ENCODE measurements around the gene STK31.
"Not testable (repeated sequence)": the region's sequence is repeated elsewhere in the genome, so short reads cannot be mapped to it uniquely, and the experiment has no call there.

The STK31 gene

DNA sequence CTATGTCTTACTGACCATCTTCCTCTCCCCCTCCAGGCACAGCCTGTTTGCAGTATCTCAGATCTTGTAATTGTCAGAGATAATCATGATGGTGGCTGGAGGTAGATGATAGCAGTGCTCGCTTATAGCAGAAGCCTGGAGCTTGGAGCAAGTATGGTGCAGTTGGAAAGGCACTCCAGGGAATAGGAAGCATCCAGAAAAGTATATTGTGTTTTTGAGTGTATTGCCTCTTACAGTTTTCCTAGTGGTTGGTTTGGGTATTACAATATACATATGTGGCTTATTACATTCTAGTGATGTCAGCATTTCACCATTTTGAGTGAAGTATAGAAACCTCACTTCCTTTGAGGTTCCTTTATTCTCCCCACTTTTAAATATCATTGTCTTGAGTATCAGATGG is 101.5 kb downstream of the STK31 start:
- H3K4me1 ChIP-seq (ENCODE audit: control insufficient read depth in 1 of 2, insufficient read depth in 2 of 2, low read length in 2 of 2), result no peaks in the 10 kb centered on the region
- no peak overlapping the region for H3K23ac ChIP-seq (ENCODE audit: low read length)
- H4K91ac ChIP-seq (ENCODE audit: low read depth, low read length), result no peak overlapping the region
- H4K8ac ChIP-seq (ENCODE audit: low read depth, low read length), result no peak overlapping the region
- H3K4me2 ChIP-seq (ENCODE audit: low read length), result no peak overlapping the region
- H2AK5ac ChIP-seq (ENCODE audit: low read length), result no peak overlapping the region
- H3K27me3 ChIP-seq (ENCODE audit: insufficient read depth, low read length), result no peaks in the 10 kb centered on the region
- no peak overlapping the region for H3K18ac ChIP-seq (ENCODE audit: low read length)
- H2AFZ ChIP-seq (ENCODE audit: insufficient read depth, low read length, poor library complexity), result no peak overlapping the region
- H2BK5ac ChIP-seq (ENCODE audit: low read depth, low read length, poor library complexity), result no peak overlapping the region
- H3K79me1 ChIP-seq (ENCODE audit: low read length), result no peaks in the 10 kb centered on the region
- peaks cover 2% of the 10 kb centered on the region for H3K9me3 ChIP-seq (ENCODE audit: insufficient read depth, low read depth, low read length)
- H3K9ac ChIP-seq (ENCODE audit: low read length), result no peak overlapping the region
- no peaks in the 10 kb centered on the region for H3K79me2 ChIP-seq (ENCODE audit: control insufficient read depth, insufficient read depth, low read length, poor library complexity)
- H3K27ac ChIP-seq (ENCODE audit: low read depth, low read length), result no peak overlapping the region
- H3K4me3 ChIP-seq (ENCODE audit: low read depth, low read length), result no peak overlapping the region
- H3K4ac ChIP-seq (ENCODE audit: low read depth, low read length), result no peak overlapping the region
- no peak overlapping the region for H2BK120ac ChIP-seq (ENCODE audit: insufficient read depth, low read length, poor library complexity)
- H4K12ac ChIP-seq (ENCODE audit: low read depth, low read length), result no peak overlapping the region
- no peak overlapping the region for H3K14ac ChIP-seq (ENCODE audit: low read length)
- WGBS (ENCODE audit: extremely low coverage, insufficient coverage, insufficient read length), result no CpG with 5 or more reads among the region's 1 CpG
- no peak overlapping the region for H2BK12ac ChIP-seq (ENCODE audit: low read length)
- no peaks in the 10 kb centered on the region for H3K36me3 ChIP-seq (ENCODE audit: control insufficient read depth in 1 of 2, insufficient read depth in 2 of 2, low read length in 2 of 2)
- peak in 1 of 2 donors; percentile 47 for DNase-seq

DNA sequence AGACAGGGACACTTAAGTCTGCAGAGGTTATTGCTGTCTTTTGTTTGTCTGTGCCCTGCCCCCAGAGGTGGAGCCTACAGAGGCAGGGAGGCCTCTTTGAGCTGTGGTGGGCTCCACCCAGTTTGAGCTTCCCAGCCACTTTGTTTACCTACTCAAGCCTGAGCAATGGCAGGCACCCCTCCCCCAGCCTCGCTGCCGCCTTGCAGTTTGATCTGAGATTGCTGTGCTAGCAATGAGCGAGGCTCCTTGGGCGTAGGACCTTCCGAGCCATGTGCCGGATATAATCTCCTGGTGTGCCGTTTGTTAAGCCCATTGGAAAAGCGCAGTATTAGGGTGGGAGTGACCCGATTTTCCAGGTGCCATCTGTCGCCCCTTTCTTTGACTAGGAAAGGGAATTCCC is 118.1 kb downstream of the STK31 start:
- not testable (repeated sequence) for H2AFZ ChIP-seq (ENCODE audit: insufficient read depth, low read length, poor library complexity); H3K79me1 ChIP-seq (ENCODE audit: low read length); H3K27me3 ChIP-seq (ENCODE audit: insufficient read depth, low read length); H3K18ac ChIP-seq (ENCODE audit: low read length); H3K4me2 ChIP-seq (ENCODE audit: low read length); H3K36me3 ChIP-seq (ENCODE audit: control insufficient read depth in 1 of 2, insufficient read depth in 2 of 2, low read length in 2 of 2); H3K4me1 ChIP-seq (ENCODE audit: control insufficient read depth in 1 of 2, insufficient read depth in 2 of 2, low read length in 2 of 2); H2BK12ac ChIP-seq (ENCODE audit: low read length); H3K79me2 ChIP-seq (ENCODE audit: control insufficient read depth, insufficient read depth, low read length, poor library complexity); DNase-seq; H3K9ac ChIP-seq (ENCODE audit: low read length); H4K91ac ChIP-seq (ENCODE audit: low read depth, low read length); H3K4ac ChIP-seq (ENCODE audit: low read depth, low read length); H3K14ac ChIP-seq (ENCODE audit: low read length); H3K4me3 ChIP-seq (ENCODE audit: low read depth, low read length); H4K8ac ChIP-seq (ENCODE audit: low read depth, low read length); H3K23ac ChIP-seq (ENCODE audit: low read length); H3K9me3 ChIP-seq (ENCODE audit: insufficient read depth, low read depth, low read length); H2AK5ac ChIP-seq (ENCODE audit: low read length); H2BK120ac ChIP-seq (ENCODE audit: insufficient read depth, low read length, poor library complexity); H3K27ac ChIP-seq (ENCODE audit: low read depth, low read length); H4K12ac ChIP-seq (ENCODE audit: low read depth, low read length); H2BK5ac ChIP-seq (ENCODE audit: low read depth, low read length, poor library complexity)
- no CpG with 5 or more reads among the region's 10 CpGs for WGBS (ENCODE audit: extremely low coverage, insufficient coverage, insufficient read length)

DNA sequence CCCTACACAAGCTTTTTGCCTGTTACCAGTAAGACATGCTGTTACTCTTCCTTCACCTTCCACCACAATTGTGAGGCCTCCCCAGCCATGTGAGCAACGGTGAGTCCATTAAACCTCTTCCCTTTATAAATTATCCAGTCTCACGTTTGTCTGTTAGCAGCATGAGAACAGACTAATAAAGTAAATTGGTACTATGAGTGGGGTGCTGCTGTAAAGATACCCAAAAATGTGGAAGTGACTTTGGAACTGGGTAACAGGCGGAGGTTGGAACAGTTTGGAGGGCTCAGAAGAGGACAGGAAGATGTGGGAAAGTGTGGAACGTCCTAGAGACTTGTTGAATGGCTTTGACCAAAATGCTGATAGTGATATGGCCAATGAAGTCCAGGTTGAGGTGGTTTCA is 122.7 kb downstream of the STK31 start:
- not testable (repeated sequence) for H3K79me1 ChIP-seq (ENCODE audit: low read length); H2AFZ ChIP-seq (ENCODE audit: insufficient read depth, low read length, poor library complexity); H3K4ac ChIP-seq (ENCODE audit: low read depth, low read length); H4K8ac ChIP-seq (ENCODE audit: low read depth, low read length); H3K79me2 ChIP-seq (ENCODE audit: control insufficient read depth, insufficient read depth, low read length, poor library complexity); H3K18ac ChIP-seq (ENCODE audit: low read length); H2BK12ac ChIP-seq (ENCODE audit: low read length); H2AK5ac ChIP-seq (ENCODE audit: low read length); H2BK120ac ChIP-seq (ENCODE audit: insufficient read depth, low read length, poor library complexity); H3K9me3 ChIP-seq (ENCODE audit: insufficient read depth, low read depth, low read length); H2BK5ac ChIP-seq (ENCODE audit: low read depth, low read length, poor library complexity); H3K14ac ChIP-seq (ENCODE audit: low read length); H4K91ac ChIP-seq (ENCODE audit: low read depth, low read length); H3K4me2 ChIP-seq (ENCODE audit: low read length); H3K27me3 ChIP-seq (ENCODE audit: insufficient read depth, low read length); H4K12ac ChIP-seq (ENCODE audit: low read depth, low read length); DNase-seq; H3K4me1 ChIP-seq (ENCODE audit: control insufficient read depth in 1 of 2, insufficient read depth in 2 of 2, low read length in 2 of 2); H3K27ac ChIP-seq (ENCODE audit: low read depth, low read length); H3K36me3 ChIP-seq (ENCODE audit: control insufficient read depth in 1 of 2, insufficient read depth in 2 of 2, low read length in 2 of 2); H3K4me3 ChIP-seq (ENCODE audit: low read depth, low read length); H3K9ac ChIP-seq (ENCODE audit: low read length); H3K23ac ChIP-seq (ENCODE audit: low read length)
- no CpG with 5 or more reads among the region's 4 CpGs for WGBS (ENCODE audit: extremely low coverage, insufficient coverage, insufficient read length)

DNA sequence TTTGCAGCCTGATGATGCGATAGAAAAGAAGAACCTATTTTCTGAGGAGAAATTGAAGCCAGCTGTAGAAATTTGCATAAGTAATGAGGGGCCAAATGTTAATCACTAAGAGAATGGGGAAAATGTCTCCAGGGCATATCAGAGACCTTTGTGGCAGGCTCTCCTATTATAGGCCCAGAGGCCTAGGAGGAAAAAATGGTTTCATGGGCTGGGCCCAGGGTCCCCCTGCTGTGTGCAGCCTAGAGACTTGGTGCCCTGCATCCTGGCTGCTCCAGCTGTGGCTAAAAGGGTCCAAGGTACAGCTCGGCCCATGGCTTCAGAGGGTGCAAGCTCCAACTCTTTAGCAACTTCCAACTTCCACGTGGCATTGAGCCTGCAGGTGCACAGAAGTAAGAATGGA is 123.4 kb downstream of the STK31 start:
- H3K27ac ChIP-seq (ENCODE audit: low read depth, low read length), result no peak overlapping the region
- H2AK5ac ChIP-seq (ENCODE audit: low read length), result no peak overlapping the region
- no peak overlapping the region for H2BK12ac ChIP-seq (ENCODE audit: low read length)
- H2BK120ac ChIP-seq (ENCODE audit: insufficient read depth, low read length, poor library complexity), result no peak overlapping the region
- no peak overlapping the region for H3K4me3 ChIP-seq (ENCODE audit: low read depth, low read length)
- no peak overlapping the region for H3K4me2 ChIP-seq (ENCODE audit: low read length)
- no peaks in the 10 kb centered on the region for H3K4me1 ChIP-seq (ENCODE audit: control insufficient read depth in 1 of 2, insufficient read depth in 2 of 2, low read length in 2 of 2)
- no peaks in the 10 kb centered on the region for H3K79me2 ChIP-seq (ENCODE audit: control insufficient read depth, insufficient read depth, low read length, poor library complexity)
- H4K8ac ChIP-seq (ENCODE audit: low read depth, low read length), result no peak overlapping the region
- H4K12ac ChIP-seq (ENCODE audit: low read depth, low read length), result no peak overlapping the region
- no peak for DNase-seq
- H3K79me1 ChIP-seq (ENCODE audit: low read length), result no peaks in the 10 kb centered on the region
- H3K9ac ChIP-seq (ENCODE audit: low read length), result no peak overlapping the region
- no peak overlapping the region for H3K4ac ChIP-seq (ENCODE audit: low read depth, low read length)
- H3K36me3 ChIP-seq (ENCODE audit: control insufficient read depth in 1 of 2, insufficient read depth in 2 of 2, low read length in 2 of 2), result no peaks in the 10 kb centered on the region
- H3K27me3 ChIP-seq (ENCODE audit: insufficient read depth, low read length), result no peaks in the 10 kb centered on the region
- no peak overlapping the region for H3K18ac ChIP-seq (ENCODE audit: low read length)
- no CpG with 5 or more reads among the region's 3 CpGs for WGBS (ENCODE audit: extremely low coverage, insufficient coverage, insufficient read length)
- H2BK5ac ChIP-seq (ENCODE audit: low read depth, low read length, poor library complexity), result no peak overlapping the region
- H3K23ac ChIP-seq (ENCODE audit: low read length), result no peak overlapping the region
- no peak overlapping the region for H3K14ac ChIP-seq (ENCODE audit: low read length)
- peaks cover 6% of the 10 kb centered on the region for H3K9me3 ChIP-seq (ENCODE audit: insufficient read depth, low read depth, low read length)
- H2AFZ ChIP-seq (ENCODE audit: insufficient read depth, low read length, poor library complexity), result no peak overlapping the region
- no peak overlapping the region for H4K91ac ChIP-seq (ENCODE audit: low read depth, low read length)
